GM21526 (cell line): ENCODE data around the gene SRRM2.

Experiments
- ATAC-seq: cut with Tn5 transposase; IDR thresholded peaks from one replicate; pipeline ENCODE4 v1.9.1; 2021; ENCODE audit warnings: moderate library complexity; ENCODE audit not compliant: unreplicated experiment, low FRiP score

SRRM2 gene

DNA sequence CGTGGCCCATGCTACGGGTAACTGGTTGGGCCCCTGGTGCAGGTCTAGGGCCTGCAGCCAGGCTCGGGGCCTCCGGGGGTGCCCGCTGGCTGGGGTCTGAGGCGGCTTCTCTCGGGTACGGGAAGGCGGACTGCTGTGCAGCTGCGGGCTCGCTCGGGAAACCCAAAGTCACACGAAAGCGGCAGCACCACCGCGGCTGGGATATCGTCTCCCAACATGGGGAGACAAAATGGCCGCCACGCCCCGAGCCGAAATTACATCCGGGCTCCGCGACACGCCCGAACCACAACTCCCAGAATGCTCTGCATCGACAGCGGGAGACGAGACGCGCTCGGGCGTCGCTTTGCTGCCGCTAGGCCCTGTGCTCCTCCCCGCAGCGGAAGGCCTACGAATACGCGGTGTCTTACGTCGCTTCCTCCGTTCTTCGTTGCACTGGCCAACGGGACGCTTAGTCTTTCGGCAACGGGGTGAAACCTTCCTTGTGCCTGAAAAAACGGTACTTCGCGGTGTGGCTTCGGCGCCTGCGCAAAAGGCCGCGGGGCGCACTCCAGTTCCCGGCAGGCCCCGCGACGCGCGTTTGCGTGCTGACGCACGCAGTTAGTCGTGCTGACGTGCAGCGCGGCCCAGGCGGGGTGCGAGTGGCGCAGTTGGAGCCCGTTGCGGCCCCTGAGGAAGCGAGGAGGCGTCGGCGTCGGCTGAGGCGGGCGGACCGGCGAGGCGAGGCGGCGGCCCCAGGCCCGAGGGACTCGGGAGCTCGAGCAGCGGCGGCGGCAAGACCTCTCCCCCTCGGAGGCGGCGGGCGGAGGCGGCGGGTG, at the start of gene SRRM2:
TSS of gene SRRM2 (plus strand) at position 604 of the 815 bp plus-strand sequence. CDS start 3,727 bp downstream, outside the sequence.
- ATAC-seq, result peak; percentile 72

DNA sequence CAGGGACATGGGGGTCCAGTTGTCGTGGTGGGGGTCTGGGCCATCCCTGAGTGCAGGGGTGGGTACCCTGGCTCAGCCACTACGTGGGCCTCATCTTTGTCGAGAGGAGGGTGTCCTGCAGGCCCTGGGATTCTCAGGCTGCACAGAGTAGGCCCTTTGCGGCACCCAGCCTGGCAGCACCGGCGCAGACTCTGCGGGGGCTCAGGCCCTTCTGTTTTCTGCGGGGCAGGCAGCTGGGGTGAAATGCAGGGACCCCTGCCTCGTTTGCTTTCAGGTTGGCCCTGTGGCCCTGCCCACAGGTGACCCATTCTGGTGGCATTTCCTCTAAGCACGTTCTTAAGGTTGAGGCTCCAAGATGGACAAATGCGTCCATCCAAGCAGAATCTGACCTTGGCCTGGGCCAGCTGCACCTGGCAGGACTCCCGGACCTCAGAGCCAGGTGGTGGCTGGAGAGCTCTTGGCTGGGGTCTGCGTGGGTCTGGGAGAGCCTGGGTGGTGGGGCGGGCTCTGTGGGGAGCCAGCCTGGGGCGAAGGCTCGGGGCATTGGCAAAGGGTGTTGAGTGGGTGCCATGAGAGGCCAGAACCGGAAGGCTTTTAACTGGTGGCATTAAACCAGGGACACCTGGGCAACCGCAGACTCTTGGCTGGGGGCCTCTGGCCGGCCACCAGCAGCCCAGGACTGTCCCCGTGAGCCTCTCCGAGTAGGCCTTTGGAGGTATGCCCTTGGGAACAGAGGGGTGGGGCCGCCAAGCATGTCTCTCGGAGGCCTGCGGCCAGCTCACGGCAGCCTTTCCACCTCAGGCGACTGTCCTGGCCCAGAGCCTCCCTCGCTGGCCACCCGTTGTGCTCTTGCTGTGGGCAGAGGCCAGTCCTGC, 49.3 kb upstream of the SRRM2 start:
- ATAC-seq, result no peak

DNA sequence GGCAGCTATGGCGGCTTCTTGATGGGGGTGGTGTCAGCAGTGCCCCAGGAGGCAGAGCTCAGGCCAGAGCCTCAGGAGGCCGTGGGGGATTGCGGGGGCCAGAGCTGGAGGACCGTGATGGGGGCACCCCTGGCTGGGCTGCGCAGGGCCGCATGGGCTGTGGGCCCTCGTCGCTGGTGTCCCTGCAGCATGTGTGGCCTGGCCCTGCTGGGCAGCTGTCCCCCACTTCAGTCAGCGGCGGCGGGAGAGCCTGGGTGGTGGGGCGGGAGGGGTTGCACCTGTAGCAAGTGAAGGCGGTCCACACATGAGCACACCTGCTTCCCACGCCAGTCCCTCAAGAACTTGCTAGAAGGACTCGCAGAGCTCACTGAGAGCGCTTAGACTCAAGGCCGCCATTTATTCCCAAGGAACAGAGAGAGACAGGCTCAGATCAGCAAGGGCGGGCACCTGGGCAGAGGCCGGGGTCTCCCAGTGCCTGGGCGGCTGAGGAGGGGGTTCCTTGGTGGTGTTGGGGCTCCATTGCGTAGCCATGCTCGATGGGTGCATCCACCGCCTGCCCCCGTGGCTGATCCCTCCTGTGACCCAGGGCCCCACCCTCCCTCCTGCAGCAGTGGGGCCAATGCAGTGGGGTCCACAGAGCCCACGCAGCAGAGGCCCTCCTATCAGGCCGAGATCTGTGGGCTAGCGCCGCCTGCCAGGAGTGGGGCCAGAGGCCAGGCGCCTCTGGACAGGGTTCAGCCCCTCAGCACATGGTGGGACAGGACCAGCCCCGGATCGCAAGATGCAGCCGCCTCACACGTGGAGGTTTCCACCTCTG, 48.1 kb upstream of the SRRM2 start:
- ATAC-seq, result no peak

DNA sequence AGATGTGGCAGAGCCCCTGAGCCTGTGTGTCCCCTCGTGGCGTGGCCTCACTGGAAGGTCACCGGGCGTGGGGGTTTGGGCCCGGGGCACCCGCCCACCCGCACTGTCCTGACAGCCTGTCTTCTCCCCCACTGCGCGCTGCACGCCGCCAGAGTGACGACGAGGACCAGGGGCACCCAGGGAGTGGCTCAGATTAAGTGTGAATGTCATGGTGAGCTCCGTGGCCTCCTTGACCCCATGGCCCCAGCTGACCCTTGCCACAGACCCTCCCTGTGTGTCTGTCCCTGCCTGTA, 47.5 kb upstream of the SRRM2 start:
- no peak for ATAC-seq

DNA sequence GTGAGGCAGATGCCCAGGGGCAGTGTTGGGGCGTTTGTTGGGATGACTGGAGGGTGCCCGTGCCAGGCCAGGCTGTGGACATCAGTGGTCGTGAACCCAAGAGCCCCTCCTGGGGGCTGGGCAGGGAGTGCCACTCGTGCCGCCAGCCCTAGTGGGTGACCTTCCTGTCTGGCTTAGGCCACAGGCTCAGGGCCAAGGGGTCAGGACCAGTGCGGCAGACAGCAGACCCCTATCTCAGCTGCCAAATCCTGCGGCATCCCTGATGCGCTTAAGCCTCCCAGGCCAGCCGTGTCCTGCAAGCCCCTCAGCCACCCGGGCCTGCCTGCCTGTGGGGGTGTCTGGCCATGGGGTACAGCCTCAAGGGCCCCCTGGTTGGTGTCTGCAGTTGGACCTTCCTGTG, 47.1 kb upstream of the SRRM2 start:
- ATAC-seq, result no peak

DNA sequence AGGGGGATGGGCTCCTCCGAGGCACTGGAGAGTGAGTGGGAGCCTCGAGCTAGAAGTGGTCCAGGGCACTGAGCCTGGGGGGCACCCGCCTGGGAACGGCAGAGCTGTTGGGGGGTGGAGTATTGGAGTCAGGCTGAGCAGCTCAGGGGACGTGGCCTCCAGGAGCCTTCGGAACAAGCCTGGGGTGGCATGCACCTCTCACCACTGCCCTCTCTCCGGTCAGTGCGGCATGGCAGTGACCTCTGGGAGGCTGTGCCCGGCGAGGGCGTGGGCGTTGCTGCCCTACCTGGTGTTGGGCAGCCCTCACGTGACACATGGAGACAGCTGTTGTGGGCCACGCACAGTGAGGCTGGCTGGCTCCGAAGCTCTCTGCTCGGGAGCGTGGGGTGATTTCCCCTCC, 46.4 kb upstream of the SRRM2 start:
- ATAC-seq, result no peak

DNA sequence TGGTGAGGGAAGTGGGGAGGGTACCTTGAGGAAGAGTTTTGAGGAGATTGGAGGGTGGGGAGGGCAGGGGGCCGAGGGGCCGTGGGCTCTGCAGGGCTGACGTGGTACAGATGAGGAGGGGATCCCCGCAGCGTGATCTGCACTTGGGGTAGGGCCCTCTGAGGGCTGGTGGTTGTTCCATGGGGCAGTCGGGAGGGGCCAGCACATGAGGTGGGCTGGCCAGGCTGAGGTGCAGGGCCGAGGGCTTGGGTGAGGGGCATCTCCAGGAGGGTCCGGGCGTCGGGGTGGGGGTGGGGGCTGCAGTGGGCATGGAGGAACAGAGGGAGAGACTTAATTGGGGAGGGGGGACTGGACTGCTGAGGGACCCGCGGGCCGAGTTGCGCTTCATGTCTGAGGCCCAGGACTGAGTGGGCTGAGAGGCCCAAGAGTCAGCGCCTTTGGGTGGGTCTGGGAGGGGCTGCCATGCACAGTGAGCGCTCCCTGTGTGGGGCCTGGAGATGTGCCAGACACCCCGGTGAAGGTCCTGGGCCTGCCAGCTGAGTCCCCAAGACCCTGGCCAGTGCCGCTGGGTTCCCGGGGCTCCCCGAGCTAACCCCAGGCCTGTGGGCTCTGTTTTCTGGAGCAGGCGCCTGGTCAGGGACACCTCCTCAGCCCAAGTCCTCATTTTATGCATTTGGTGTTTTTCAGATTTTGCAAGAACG, 45.7 kb upstream of the SRRM2 start:
- no peak for ATAC-seq

DNA sequence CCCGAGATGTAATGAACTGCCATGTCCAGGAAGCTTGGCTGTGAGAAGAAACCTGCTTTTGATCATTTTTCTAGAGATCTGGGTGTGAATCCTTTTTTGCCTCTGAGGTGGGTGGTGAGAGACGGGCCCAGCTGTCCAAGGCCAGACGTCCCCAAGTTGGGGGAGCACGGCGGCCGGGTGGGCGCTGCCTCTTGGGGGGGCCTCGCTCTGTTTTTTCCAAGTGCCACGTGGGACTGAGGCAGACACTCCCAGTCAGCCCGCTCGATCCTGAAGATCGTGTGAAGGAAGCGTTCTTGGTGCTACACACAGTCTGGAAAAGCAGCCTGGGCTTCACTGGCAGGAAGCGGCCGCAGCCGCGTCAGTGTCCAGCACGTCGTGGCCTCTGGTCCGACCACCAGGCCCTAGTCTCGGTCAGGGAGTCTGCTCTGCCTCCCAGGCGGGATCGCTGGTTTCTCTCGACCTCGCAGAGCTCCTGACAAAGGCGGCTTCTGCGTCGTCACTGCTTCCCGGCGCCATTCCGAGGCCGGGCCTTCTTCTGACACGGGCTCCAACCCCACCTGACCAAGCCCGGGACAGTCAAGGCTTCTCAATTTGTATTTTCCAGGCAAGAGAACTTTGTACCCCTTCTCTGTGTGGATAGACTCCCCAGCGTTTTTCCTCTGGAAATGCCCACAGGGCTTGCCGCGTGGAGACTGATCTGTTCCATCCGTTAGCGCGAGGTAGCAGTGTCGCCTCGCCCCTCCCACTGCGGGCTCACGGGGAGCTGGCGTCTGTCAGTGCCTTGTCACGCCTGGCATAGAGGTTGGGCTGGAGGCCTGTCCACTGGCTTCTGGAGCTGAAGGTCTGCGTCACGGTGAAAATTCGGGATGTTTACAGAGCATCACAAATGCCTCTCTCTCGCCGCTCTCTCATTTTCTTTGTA, 44.8 kb upstream of the SRRM2 start:
- no peak for ATAC-seq

DNA sequence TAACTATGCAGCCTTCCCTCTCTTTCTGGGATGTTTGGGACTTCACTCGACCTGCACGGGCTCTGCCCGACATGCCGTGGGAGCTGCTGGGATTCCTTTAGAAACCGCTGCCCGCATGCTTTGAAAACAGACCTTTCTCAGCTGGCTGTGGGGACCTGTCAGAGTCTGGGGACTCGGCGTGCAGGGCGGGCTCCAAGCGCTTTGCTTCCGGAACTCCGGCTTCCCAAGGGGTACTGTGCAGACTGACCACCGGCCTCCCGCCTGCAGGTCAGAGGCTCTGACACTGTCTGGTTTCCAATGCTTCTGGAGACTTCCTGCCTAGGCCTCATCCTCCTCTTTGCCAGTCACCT, 44.2 kb upstream of the SRRM2 start:
- ATAC-seq, result no peak

DNA sequence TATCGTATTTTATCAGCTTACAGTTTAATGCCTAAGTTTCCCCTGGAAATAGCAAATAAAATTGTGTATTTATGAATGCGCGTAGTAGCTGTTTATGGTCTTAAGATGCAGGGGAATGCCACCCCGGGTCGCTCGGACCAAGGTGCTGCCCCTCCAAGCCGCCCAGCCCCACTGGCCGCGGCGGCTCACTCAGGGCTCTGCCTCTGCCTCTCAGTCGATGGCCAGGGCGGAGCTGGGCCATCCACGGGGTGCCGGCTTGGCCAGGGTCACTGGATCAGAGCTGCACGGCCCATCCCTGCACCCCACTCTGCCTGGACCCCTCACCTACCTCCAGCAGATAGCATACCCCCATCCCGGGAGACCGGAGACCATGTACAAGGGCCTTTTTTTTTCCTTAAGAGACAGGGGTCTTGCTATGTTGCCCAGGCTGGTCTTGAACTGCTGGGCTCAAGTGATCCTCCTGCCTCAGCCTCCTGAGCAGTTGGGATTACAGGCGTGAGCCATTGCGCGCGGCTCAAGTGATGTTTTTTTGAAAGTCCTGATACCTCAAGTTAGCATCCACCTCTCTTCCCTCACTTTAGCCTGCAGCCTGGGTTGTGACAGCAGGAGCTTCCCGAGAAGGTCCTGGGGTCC, 43.4 kb upstream of the SRRM2 start:
- no peak for ATAC-seq

DNA sequence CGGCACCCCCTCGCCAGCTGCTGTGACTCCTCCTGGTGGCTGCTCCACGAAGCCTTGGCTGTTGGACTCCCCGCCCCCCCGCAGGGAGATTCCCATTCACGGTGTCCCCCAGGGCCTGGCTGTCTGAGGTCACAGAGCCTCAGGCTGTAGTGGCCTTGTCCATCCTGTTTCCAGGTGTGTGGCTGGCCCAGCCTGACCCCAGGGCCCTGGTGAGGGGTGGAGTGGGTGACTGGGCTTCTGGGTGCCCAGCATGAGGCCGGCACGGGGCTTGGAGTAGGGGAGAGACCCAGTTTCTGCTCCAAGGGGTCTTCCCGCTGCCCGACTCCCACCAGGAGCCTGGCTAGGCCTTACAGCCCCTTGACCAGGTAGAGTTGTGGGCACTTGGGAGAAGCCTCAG, 42.9 kb upstream of the SRRM2 start:
- ATAC-seq, result no peak

DNA sequence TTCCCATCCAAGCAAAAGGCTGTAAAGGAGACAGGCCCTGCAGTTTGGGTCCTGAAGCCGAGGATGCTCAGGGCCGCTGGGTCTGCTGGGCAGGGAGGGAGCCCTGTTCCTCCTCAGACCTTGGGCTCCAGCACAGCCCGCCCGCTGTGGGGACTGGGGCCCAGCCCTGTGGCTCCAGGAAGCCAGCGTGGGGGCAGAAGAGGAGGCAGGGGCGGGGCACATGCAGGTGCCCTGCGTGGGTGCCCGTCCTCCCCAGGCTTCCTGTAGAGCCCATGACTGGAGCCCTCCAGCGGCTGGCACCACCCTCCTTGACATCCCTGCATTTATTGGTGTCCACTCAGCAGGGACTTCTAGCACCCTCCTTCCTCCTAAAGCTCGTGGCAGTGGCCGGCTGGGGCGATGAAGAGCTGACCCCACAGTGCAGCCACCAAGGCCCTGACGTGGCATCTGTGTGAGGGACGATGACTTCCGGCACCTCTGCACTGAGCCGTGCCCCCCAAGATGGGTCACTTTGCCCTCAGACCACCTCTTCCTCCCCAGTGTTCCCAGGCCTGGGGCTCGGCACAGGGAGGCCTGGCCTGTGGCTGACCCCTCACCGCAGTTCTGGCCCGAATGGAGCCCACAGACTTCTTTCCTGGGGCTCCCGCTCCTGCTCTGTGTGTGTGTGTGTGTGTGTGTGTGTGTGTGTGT, 42.3 kb upstream of the SRRM2 start:
- no peak for ATAC-seq

DNA sequence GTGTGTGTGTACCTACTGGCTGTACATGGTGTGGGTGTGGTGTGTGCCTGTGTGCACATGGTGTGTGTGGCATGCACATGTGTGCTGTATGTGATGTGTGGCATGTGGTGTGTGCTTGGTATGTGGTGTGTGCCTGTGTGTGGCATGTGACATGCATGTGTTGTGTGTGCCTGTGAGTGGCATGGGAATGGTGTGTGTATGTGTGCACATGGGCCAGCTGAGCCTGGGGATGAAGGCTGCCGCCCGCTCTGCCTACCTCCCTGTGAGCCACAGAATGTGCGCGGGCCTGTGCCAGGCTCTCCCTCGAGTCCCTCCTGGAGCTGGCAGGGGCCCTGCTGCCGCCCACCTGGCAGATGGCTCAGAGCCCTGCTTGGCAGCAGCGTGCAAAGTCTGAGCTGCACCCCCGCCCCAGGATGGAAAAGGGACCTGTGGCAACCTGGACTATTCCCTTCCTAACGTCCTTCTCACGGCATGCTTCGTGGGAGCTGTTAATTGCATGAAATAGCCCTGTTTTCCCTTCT, 41.7 kb upstream of the SRRM2 start:
- ATAC-seq, result no peak

DNA sequence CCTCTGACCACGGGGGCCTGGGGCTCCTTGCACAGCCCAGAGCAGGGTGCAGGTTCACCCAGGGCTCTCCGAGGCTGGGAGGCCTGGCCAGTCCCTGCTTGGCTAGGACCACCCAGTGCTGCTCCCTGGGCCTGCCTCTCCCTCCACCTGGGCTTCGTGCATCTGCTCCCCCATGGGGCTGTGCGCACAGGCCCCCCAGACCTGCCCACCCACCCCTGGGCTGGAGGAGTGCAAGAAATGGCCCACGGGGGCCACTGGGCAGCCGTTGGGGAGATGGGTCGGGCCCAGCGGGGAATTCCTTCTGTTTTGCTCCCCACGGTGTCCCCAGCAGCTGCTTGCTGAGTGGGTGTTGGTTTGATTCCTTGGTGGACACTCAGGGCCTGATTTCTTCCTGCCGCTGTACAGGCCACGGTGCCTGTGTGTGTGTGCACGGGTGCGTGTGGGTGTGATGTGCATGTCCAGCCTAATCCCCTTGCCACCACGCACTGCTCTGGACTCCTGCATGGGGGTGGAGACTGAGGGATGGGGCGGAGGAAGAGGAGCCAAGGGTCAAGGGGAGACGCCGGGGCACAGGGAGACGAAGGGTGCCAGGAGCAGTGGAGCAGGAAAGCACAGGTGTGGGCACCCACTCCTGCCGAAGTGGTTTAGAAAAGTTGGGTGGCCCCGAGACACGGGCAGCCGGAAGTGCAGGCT, 40.9 kb upstream of the SRRM2 start:
- ATAC-seq, result no peak

DNA sequence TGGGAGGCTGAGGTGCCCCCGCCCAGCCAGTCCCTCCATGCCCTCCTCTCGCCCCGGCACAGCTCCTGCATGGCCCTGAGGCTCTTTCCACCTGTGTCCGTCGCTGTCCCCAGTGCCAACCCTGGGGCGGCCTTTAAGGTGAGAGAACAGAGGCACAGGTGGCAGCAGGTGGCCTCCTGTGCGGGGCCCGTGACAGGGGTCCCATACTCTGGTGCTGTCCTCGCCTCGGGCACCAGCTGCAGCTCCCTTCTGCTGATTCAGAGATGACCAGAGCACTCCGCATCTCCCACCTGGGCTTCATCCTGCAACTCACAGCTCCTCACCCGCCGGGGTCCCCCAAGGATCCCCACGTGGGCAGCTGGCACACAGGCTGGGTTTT, 40.4 kb upstream of the SRRM2 start:
- ATAC-seq, result no peak

DNA sequence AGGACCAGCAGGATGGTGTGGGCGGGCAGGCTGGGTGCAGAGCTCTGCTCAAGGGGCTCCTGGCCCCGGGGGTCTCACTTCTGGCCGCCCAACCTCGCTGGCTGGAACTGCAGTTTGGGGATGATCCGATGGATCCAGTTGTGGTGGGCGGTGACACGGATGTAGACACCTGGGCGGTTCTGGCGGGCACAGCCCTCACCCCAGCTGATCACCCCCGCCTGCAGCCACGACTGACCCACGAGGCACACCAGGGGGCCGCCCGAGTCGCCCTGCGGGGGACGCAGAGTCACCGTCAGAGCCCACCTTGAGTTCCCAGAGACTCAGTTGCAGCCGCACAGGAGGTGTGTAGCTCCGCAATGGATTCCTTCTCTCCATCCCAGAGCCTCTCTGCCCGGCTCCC, 39.9 kb upstream of the SRRM2 start:
- ATAC-seq, result no peak

DNA sequence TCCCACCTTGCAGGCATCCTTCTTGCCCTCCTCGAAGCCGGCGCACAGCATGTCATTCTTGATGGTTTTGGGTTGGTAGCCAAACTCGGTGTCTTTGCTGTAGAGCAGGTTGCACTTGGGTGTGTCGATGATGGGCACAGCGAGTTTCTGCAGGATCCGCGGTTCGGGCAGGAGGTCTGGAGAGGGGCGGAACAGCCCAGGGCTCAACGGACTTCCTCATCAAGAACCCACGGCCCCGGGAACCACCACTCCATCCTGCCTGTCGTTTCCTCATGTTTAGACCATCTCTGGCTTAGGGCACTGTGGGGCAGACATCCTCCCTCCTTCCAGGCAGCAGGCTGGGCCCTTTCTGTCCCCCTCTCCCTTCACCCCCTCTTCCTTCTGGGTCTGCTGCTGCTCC, 38.9 kb upstream of the SRRM2 start:
- no peak for ATAC-seq
